Measurements from ENCODE around the gene RASSF5. TPM values are rescaled to one million over a fixed set of nuclear protein-coding genes. Genes with fewer than 3 reads are reported as not detected.
A peak's percentile ranks its signal among the peaks of the same experiment; 100 is the strongest.

Gene RASSF5, protein sequence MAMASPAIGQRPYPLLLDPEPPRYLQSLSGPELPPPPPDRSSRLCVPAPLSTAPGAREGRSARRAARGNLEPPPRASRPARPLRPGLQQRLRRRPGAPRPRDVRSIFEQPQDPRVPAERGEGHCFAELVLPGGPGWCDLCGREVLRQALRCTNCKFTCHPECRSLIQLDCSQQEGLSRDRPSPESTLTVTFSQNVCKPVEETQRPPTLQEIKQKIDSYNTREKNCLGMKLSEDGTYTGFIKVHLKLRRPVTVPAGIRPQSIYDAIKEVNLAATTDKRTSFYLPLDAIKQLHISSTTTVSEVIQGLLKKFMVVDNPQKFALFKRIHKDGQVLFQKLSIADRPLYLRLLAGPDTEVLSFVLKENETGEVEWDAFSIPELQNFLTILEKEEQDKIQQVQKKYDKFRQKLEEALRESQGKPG
- 0.25 and 0.26 TPM in 2 replicates for total RNA-seq

GRCh38 chr1:206507284-206508129 lies at the start of gene RASSF5:
Gene RASSF5, plus strand, starts transcription at chr1:206507531. Its CDS starts 72 bp downstream, at chr1:206507603.
- DNase-seq (ENCODE audit: low read depth, low spot score), result no peak

- no peak for DNase-seq (ENCODE audit: low read depth, low spot score)
These were observed 47.6 kb upstream of the RASSF5 start for GRCh38 chr1:206459703-206460102.

DNA sequence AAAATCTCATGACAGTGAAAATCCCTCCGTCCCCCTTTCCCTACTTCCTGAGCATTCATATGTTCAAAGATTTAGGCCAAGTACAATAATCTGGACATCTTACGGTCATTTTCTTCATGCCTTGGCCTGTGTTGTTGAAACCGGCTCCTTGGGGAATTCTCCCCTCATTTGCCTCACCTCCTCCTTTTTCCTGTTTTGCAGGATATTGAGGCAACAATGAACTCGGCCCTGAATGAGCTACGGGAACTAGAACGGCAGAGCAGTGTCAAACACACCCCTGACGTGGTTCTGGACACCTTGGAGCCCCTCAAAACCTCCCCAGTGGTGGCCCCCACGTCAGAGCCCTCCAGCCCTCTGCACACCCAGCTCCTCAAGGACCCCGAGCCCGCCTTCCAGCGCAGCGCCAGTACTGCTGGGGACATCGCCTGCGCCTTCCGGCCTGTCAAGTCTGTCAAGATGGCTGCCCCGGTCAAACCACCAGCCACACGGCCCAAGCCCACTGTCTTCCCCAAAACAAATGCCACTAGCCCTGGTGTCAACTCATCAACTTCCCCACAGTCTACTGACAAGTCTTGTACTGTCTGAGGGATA lies 46.4 kb upstream of the RASSF5 start:
- DNase-seq (ENCODE audit: low read depth, low spot score), result no peak

DNA sequence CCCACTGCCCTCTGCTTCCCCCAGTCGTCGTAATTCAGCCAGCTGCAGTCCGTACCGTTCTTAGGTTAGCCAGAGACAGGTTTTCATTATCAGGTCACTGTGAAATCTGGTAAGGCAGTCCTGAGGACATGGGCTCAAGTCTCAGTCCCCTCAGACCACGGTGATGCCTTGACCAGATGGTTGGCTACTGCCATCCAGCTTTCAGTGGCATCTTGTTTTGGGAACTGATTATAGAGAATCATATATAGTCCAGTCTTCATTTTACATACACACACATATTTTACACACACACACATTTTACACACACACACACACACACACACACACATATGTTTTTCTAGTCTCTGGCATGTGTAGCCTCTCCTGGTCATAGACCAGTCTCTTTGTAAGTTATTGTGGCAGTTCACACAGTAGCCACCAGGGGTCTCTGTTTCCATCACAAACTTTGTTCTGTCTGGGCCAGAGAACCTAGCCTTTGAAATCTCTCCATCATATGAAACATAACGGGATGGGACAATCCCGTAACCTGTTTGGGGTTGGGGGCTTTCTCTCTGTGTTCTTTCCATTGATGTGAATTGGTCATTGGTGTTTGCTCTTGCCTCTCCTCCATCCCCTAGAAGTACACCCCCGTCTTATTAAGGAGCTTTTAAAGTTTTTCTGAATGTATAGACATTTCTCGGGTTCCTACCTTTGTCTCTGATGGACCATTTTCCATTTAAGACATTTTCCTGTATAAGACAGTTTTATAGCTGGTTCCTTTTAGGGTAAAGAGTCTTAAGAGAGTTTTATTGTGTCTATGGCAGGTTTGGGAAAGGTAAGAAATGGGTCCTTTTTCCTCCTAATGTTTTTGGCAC lies 45.5 kb upstream of the RASSF5 start:
- no peak for DNase-seq (ENCODE audit: low read depth, low spot score)

GRCh38 chr1:206463137-206463536 lies 44.2 kb upstream of the RASSF5 start:
- DNase-seq (ENCODE audit: low read depth, low spot score), result no peak

DNA sequence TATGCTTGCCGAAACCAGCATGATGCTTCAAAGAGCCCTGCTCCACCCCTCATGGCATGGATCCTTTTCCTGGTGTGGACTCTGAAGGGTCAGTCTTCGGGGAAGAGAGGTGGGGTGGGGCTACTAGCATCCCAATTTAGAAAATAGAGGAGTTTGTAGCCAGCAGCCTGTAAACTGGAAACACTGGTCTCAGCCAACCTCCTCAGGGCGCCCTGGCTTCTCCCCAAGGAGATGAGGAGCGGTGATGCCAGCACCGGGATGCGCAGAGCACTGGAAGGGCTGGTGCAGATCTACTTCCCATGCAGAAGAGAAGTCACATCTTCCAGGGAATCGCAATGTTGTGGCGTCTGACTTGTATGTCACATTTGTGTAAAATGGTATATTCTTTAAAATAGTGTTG lies 43.4 kb upstream of the RASSF5 start:
- DNase-seq (ENCODE audit: low read depth, low spot score), result no peak

DNA sequence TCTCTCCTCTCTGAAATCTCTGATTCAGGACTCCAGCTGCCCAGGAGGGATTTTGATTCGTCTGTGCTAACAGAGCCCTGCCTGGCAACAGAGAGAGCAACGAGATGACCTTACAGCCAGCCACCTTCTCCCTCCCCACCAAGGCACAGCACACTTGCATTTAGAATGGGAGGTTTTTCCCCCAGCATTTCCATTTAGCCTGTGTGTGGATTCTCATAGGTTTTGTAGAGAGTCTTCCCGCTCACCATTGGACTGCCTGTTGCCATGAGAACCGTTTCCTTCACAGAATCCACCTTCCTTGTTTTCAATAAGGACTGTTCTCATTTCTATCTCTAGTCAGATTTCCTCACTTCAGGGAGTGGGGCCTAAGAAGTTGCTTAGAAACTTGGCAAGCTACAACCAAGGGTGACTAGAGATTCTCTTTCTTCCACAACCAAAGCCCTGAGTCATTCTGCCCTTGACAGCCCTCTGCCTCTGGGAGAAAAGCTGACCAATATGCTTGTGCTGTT lies 42.8 kb upstream of the RASSF5 start:
- DNase-seq (ENCODE audit: low read depth, low spot score), result peak; percentile 57

GRCh38 chr1:206465951-206466350 lies 41.4 kb upstream of the RASSF5 start:
- no peak for DNase-seq (ENCODE audit: low read depth, low spot score)

DNA sequence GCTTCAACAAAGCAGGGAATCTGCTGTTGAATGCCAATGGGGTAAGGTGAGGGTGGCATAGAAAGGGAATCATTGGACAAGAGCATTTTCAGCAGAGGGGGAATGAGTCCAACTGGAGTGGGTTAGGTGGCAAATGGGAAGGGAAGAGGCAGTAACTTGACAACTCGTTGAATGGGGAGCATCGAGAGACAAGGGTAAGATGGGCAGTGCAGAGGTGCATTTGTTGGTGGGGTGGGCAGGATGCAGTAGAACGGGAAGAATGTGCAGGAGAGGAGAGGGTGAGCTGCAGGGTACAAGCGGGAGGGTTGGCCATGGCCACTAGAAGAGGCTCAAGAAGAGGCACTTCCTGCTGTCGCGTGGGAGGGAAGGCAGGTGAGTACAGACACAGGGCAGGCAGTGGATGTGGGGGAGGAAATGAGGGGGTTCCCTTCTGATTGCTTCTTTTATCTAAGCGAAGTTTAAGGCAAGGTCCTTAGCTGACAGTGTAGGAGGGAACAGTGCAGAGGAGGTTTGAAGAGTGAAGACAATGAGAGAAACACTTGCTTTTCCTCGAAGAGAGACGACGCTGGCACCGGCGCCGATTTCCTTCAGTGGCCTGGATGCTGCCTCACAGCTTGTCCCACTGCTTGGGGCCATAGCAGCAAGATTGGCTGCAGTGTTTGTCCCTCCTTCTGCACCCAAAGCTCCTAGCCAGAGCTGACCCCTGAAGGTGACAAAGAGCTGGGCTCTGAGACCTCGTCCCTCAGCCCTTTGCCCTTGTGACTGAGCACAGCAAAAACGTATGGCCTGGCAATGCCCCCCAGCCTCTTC lies 40.3 kb upstream of the RASSF5 start:
- DNase-seq (ENCODE audit: low read depth, low spot score), result no peak

GRCh38 chr1:206467915-206468314 lies 39.4 kb upstream of the RASSF5 start:
- DNase-seq (ENCODE audit: low read depth, low spot score), result no peak

- no peak for DNase-seq (ENCODE audit: low read depth, low spot score)
These were observed 38.8 kb upstream of the RASSF5 start for GRCh38 chr1:206468571-206468970.

DNA sequence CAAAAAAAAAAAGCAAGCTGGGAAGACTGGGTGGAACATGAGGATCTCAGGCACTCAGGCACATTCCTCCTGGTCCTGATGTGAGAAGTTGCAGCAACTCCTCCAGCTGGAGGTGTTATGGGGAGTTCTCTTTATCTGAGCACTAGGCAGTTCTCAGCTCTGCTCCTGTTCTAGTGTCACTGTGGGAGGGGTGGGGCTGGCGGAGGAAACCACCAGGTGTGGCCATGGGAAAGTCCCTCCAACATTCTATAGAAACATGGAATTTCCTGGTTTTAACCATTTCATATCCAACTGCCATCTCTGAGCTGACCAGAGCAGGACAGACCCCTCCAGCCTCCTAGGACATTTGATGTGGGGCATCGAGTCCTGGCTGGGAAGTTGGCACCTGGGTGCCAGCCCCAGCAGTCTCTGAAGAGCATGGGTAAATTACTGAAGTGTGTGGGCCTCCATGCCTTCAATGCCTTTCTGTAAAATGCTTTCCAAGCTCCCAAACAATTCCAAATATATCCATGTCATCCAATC lies 37.9 kb upstream of the RASSF5 start:
- DNase-seq (ENCODE audit: low read depth, low spot score), result no peak

- DNase-seq (ENCODE audit: low read depth, low spot score), result no peak
These were observed 37.2 kb upstream of the RASSF5 start, which contains the start of gene IKBKE for GRCh38 chr1:206469933-206470691. Gene IKBKE, plus strand, starts transcription at chr1:206470476. Its CDS starts 2,752 bp downstream, at chr1:206473228.

- no peak for DNase-seq (ENCODE audit: low read depth, low spot score)
These were observed 36.5 kb upstream of the RASSF5 start for GRCh38 chr1:206470692-206471414.

GRCh38 chr1:206471415-206471801 lies 35.9 kb upstream of the RASSF5 start:
- no peak for DNase-seq (ENCODE audit: low read depth, low spot score)

GRCh38 chr1:206472024-206472423 lies 35.3 kb upstream of the RASSF5 start:
- DNase-seq (ENCODE audit: low read depth, low spot score), result no peak

DNA sequence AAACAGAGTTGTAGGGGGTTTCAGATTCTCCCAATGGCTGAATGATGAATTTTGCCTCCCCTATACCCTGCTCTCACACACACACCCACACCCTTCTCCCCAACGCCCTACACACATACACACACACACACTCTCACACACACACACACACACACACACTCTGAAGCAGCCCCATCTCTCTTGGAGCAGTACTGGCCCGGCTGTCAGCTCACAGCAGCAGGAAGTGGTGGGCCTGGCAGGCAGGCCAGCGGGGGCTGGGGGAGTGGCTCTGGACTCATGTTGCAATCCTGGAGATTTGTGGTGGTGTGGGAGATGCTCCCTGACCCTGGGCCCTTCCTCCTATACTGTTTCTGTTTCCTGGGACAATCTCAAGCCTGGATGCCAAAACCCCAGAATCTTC lies 34.9 kb upstream of the RASSF5 start:
- DNase-seq (ENCODE audit: low read depth, low spot score), result no peak

GRCh38 chr1:206472886-206473285 lies 34.4 kb upstream of the RASSF5 start:
- no peak for DNase-seq (ENCODE audit: low read depth, low spot score)

Measured in pulmonary artery endothelial cell (primary cell).